Smooth muscle cell of the brain vasculature (primary cell): ENCODE results near the gene DNAJC17.

Experiments
- DNase-seq: peaks from one replicate; pipeline ENCODE4 v3.0.0-alpha.2; 2012; ENCODE audit warnings: low read depth, low spot score

The DNAJC17 gene

DNA sequence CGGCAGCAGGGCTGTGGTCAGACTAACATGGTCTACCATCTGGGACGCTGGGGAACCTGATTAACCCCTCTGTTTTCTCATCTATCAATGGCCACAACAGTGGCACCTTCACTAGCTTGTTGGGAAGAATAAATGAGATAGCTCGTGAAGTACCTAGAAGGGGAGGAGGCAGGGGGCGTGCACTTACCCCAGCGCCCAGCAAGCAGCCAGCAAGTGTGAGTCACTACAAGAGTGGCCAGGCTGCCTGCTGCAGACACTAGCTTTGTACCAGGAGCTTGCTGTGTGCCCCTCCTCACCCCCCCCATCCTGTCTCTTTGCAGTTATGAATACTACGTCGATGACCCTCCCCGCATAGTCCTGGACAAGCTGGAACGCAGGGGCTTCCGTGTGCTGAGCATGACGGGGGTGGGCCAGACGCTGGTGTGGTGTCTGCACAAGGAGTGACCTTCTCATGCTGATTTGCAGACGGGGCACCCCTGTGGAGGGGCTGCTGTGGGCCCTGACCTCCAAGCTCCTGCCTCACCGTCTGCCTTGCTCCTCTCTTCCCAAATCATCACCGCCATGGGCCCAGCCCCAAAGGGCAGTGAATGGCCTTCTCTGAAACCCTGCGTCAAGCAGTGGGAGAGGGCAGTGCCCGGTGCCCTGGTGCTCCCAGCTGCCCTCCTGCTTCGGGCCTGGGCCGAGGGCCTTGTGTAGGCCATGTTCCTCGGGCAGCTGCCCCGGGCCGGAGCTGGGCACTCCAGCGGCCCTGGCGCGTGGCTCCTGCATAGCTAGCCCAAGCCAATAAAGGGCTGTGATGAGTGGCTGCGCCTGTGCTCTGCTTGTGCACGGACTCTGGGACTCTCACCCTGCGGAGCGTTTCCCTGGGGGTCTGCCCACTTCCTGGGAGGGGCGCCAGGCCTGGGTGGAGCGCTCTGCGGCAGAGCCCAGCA lies 40.1 kb downstream of the DNAJC17 start:
- DNase-seq: no peak

DNA sequence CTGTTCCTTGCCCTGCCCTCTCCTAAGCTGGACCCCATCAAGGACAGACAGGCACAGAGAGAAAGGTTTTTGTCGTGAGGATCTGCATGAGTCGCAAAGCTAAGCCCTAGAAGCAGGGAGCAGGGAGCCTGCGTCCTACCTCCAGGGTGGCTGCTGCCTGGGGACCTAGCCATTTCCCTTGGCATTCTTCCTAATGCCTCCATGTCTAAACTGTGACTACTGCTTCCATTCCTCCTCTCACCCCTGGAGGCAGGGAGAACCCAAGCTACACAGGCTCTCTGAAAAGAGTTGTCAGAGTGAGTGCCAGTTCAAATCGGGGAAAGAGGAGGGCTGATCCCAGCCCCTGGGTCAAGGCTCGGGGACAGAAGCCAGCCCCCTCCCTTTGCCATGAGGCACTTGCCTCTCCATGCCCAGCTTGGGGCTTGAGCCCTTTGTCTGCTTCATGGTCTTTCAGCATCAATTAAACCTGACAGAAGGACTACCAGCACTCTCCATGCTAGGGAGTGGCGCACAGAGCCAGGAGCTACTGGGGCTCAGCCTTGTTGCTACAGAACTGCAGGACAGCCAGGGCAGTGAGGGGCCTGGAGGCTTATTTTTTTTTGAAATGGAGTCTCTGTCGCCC lies 41.0 kb downstream of the DNAJC17 start:
- no peak for DNase-seq

- no peak for DNase-seq
Observed at GRCh38 chr15:40764629-40765103, 42.6 kb downstream of the DNAJC17 start.

DNA sequence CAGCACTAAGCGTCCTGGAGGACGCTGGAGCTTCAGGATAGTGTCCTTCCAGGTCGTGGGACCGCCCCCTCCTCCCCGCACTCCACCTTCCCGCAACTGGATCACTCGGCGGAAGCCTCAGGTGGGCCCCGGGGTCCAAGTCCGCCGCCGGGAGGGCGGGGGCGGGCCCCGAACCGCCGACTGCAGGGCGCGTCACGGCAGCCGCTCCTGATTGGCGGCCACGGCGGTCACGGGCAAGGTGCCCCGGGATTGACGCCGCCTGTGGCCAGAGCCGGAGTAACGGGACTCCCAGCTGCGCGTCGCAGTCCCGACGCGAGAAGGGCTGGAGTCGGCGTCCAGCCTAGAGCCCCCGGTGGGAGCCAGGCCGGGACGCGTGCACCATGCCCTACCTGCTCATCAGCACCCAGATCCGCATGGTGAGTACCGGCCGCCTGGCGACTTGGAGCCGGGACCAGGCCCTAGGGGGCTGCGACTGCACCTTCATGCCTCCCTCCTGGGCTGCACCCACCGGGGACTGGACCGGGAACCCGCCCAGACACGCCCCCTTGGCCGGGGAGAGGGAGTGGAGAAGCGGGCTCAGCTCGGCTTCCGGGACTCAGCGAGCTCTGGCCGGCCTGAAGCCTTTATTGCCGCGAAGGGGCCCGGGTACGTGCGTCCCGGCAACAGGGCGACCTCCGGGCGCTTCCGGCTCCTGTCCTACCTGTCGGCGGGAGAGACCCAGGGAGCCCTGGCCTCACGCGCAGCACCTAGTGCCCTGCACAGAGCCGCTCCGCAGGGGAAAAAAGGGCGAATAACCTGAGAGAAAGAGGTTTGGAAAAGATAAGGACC lies 43.3 kb downstream of the DNAJC17 start, which contains the start of gene GCHFR:
Gene GCHFR (plus strand): TSS at position 268 of the 828 bp plus-strand sequence. CDS start 113 bp downstream, at position 381.
- no peak for DNase-seq

DNA sequence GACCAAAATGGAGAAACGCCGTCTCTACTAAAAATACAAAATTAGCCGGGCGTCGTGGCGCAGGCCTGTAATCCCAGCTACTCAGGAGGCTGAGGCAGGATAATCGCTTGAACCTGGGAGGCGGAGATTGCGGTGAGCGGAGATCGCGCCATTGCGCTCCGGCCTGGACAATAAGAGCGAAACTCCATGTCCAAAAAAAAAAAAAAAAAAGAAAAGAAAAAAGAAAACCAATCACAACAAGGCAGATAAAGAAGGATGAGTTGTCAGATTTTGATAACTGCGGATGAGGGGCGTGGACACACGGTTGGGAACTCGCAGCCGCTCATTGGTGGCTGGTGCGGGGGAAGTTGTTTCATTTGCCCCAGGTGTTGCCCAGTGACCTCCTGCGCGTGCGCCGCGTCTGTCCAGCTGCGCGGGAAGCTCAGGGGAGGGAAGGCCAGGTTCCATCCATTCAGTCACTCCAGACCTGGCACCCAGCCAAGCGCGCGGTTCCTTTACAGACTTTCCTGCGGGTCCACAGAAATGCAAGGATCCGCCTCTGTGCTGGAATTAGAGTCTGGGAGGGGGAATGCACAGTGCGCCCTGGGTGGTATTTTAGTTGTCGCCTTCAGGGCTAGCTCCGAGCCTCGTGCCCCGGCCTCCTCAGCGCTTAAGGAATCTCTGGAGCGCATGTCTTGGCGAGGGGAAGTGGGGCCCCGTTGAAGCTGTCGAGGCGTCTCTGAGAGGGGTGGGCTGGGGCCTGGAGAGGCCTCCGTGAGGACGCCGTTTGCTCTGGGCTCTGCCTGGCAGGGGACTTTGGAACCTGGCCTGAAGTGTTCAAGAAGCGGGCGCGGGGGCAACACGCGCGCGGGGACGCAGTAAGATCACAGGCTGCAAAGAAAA lies 44.1 kb downstream of the DNAJC17 start:
- DNase-seq: no peak

DNA sequence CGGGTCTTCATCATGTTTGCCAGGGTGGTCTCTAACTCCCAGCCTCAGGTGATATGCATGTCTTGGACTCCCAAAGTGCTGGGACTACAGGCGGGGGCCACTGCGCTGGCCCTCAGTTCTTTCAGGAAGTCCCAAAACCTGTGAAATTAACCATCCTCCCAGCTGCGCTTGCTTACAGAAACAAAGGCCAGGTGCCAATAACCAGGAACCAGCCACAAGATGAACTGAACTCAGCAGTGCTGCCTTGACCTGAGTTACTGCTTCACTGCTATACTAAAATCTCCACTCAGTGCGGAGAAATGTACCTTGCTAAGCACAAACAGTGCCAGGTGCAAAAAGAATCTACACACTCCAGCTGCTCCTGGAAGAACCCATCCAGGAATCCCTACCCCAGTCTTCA lies 47.3 kb downstream of the DNAJC17 start:
- no peak for DNase-seq

GRCh38 chr15:40756938-40757337 lies 50.3 kb downstream of the DNAJC17 start:
- DNase-seq: no peak

DNA sequence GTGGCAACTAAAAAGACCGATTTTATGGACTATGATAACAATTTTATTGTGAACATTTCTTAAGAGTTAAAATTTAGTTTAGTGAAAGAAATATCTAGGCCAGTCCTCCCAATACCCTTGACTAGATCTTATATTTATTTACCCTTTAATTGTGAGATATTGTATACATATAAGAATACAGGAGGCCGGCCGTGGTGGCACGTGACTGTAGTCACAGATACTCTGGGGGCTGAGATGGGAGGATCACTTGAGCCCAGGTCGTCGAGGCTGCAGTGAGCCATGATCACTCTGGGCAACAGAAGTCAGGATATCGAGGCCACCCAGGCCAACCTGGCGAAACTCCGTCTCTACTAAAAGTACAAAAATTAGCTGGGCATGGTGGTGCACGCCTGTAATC lies 51.5 kb downstream of the DNAJC17 start:
- no peak for DNase-seq

- DNase-seq: peak; percentile 88
Observed at GRCh38 chr15:40754883-40755811, 52.1 kb downstream of the DNAJC17 start, which contains the start of gene RMDN3. Gene RMDN3, minus strand, starts transcription at chr15:40755254. Its CDS starts 471 bp downstream, at chr15:40754783.

- DNase-seq: no peak
Observed at GRCh38 chr15:40754574-40754882, 52.7 kb downstream of the DNAJC17 start.

DNA sequence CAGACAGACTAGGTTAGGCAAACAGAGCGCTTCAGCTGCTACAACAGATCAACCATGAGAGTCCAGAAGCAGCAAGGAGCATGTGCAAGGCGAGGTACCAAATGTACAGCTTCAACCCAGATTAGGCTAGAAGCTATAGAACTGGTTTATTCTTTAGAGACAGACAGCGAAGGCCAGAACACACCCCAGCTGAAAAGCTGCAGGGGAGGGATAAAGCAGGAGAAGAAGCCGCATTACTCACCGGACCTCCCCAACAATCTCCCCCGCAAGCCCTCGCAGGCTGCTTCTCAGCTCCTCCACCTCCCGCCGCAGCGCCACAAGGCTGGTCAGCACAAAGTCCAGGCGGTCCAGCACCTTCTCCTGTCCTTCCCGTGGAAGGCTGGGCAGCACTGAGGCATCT lies 55.5 kb downstream of the DNAJC17 start:
- no peak for DNase-seq

DNA sequence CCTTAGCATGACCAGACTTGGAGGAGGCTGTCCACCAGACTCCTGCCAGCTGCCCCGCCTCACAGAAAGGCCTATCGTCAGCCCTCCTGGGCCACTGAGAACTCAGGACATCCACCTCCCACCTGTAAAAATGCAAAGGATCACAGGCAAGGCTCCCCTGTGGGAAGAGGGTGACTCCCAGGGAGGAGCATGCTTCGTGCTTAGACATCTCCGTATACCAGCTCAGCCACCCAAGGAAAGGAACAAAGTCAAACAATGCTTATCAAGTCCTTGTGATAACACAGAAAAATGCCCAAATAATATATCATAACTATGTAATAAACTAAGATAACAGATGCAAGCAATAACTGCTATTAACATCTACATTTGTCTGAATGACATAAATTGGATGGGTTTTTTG lies 56.4 kb downstream of the DNAJC17 start:
- DNase-seq: no peak

DNA sequence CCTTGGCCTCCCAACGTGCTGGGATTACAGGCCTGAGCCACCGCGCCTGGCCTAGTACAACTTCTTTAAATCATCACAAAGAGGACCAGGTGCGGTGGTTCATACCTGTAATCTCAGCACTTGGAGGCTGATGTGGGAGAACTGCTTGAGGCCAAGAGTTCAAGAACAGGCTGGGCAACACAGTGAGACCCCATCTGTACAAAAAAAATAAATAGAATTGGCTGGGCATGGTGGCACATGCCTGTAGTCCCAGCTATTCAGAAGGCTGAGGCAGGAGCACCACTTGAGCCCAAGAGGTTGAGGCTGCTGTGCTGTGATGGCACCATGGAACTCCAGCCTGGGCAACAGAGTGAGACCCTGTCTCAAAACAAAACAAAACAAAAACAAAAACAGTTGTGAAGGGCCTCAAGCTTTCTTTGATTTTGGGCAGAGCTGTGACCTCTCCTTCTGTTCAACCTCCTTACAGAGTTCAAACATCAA lies 58.1 kb downstream of the DNAJC17 start:
- no peak for DNase-seq

GRCh38 chr15:40747685-40748631 lies 59.3 kb downstream of the DNAJC17 start:
- no peak for DNase-seq

DNA sequence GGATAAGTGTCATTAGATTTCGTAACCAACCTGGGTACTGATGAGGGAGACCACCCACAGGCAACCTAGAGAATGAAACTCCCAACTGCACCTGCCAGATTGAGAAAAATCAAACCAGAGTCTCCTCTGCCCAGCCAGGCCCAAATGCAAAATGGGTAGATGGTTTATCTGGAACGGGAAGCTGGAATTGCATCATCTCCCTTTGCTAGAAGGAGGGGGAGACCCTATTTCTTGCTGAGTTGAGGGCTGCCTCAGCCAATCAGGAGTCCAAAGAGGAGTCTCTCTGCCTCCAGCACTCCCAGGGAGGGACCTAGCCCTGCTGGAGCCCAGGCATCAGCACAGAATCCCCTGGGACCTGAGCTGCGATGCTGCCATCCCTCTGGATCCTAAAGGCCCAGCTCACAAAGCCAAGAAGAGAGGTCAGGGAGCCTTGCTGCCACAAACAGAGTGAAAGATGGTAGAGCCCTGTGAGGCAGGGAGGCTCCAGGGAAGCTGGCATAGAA lies 60.3 kb downstream of the DNAJC17 start:
- no peak for DNase-seq

- no peak for DNase-seq
Observed at GRCh38 chr15:40744815-40745152, 62.5 kb downstream of the DNAJC17 start.

GRCh38 chr15:40743921-40744814 lies 63.1 kb downstream of the DNAJC17 start:
- no peak for DNase-seq
